Measurements from ENCODE around the gene KCND3. TPM values are rescaled to one million over a fixed set of nuclear protein-coding genes. Genes with fewer than 3 reads are reported as not detected.

KCND3 gene
- total RNA-seq, 1 experiment from 2014 or later: not detected

DNA sequence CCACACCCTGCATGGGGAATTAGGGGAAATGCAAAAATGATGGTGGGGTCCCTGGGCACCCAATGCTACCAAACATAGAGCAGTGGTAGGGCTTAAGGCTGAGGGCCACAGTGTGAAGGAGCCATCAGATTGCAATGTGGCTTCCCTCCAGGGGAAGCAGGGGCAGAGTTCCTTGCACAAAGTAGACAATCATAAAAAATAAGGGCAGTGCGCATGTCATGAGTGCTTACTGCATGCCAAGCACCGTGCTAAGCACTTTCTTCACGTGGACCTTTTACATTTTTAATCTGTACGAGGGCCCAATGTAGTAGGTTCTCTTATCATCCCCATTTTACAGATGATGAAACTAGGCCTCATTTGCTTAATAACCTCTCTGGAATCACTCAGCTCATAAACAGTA lies 177.2 kb downstream of the KCND3 start:
- no TSS peak for BruUV-seq (replicated peaks)
- intact Hi-C loops (cut with micrococcal nuclease): no loop called here
- no peaks in the 10 kb centered on the region for H3K9me3 Mint-ChIP-seq (ENCODE audit: unreplicated experiment)
- CTCF ChIA-PET: interaction anchor here (0.6 kb wide), 1 partner anchor 559 kb away, joined by 3 read pairs; no protein-coding TSS in a partner anchor
- POLR2A ChIA-PET: no interaction called here
- no peaks in the 10 kb centered on the region for H3K4me1 Mint-ChIP-seq (ENCODE audit: insufficient read depth, unreplicated experiment)
- H3K4me3 Mint-ChIP-seq (ENCODE audit: unreplicated experiment): no peak overlapping the region
- no peaks in the 10 kb centered on the region for H3K36me3 Mint-ChIP-seq (ENCODE audit: insufficient read depth, unreplicated experiment)
- no peak overlapping the region for H3K27ac Mint-ChIP-seq (ENCODE audit: low read depth, unreplicated experiment)
- peaks cover under 1% of the 10 kb centered on the region for H3K27me3 Mint-ChIP-seq (ENCODE audit: insufficient read depth, unreplicated experiment)
- no peak for DNase-seq (ENCODE audit: unreplicated experiment)
- TF ChIP-seq, protein P1, sequence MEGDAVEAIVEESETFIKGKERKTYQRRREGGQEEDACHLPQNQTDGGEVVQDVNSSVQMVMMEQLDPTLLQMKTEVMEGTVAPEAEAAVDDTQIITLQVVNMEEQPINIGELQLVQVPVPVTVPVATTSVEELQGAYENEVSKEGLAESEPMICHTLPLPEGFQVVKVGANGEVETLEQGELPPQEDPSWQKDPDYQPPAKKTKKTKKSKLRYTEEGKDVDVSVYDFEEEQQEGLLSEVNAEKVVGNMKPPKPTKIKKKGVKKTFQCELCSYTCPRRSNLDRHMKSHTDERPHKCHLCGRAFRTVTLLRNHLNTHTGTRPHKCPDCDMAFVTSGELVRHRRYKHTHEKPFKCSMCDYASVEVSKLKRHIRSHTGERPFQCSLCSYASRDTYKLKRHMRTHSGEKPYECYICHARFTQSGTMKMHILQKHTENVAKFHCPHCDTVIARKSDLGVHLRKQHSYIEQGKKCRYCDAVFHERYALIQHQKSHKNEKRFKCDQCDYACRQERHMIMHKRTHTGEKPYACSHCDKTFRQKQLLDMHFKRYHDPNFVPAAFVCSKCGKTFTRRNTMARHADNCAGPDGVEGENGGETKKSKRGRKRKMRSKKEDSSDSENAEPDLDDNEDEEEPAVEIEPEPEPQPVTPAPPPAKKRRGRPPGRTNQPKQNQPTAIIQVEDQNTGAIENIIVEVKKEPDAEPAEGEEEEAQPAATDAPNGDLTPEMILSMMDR (IDR thresholded peaks at IDR 0.05; ENCODE audit: unreplicated experiment): no peak

DNA sequence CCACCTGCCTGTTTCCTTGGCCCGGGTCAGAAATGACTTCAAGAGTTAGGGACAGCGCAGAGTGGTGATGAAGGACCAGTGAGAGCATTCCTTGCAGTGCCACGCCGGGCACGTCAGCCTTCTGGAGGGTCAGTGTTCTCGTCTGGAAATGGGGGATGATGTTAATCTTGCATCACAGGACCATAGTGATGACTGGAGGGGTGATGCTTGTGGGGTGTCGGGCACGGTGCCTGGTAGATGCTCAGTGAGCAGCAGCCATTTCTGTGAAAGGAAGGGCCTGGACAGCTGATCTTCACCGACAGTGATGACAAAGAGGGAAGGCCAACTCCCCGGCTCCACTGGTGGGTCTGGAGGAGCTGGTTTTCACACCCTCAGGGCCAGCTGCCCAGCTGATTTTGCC lies 177.6 kb downstream of the KCND3 start:
- Mint-ChIP-seq H3K27me3 (ENCODE audit: insufficient read depth, unreplicated experiment) (peaks cover 5% of the 10 kb centered on the region), H3K27ac (ENCODE audit: low read depth, unreplicated experiment) (no peak overlapping the region), H3K4me1 (ENCODE audit: insufficient read depth, unreplicated experiment) (no peaks in the 10 kb centered on the region), H3K4me3 (ENCODE audit: unreplicated experiment) (no peak overlapping the region), H3K9me3 (ENCODE audit: unreplicated experiment) (no peaks in the 10 kb centered on the region), H3K36me3 (ENCODE audit: insufficient read depth, unreplicated experiment) (no peaks in the 10 kb centered on the region)
- POLR2A ChIA-PET: no interaction called here
- CTCF ChIA-PET: interaction anchor here (0.6 kb wide), 1 partner anchor 559 kb away, joined by 3 read pairs; no protein-coding TSS in a partner anchor
- DNase-seq (ENCODE audit: unreplicated experiment): no peak
- TF ChIP-seq, protein P1 (IDR thresholded peaks at IDR 0.05; ENCODE audit: unreplicated experiment): no peak
- intact Hi-C loops (cut with micrococcal nuclease): no loop called here
- no TSS peak for BruUV-seq (replicated peaks)

DNA sequence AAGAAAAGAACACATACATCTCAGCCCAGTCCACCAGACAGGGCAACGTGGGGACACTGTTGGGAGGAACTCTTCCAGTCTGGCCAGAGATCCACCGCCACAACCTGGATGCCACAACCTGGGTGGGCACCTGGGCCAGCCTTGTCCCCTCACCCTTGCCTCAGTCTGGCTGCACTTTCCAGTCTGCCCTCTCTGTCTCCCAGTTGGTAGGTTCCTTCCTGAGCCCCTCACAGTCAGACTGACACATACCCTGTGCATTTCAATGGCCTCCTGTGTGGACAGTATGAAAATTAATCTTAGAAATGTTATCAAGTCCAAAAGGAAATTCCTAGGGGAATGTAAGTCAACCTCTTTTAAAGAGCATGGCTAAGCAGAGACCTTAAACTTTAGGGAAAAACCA lies 184.2 kb downstream of the KCND3 start:
- intact Hi-C loops (cut with micrococcal nuclease): no loop called here
- TF ChIP-seq, protein P1 (IDR thresholded peaks at IDR 0.05; ENCODE audit: unreplicated experiment): no peak
- no TSS peak for BruUV-seq (replicated peaks)
- no peak for DNase-seq (ENCODE audit: unreplicated experiment)
- ChIA-PET CTCF (no interaction called here), POLR2A (no interaction called here)
- Mint-ChIP-seq H3K27me3 (ENCODE audit: insufficient read depth, unreplicated experiment) (peaks cover 40% of the 10 kb centered on the region), H3K4me3 (ENCODE audit: unreplicated experiment) (no peak overlapping the region), H3K36me3 (ENCODE audit: insufficient read depth, unreplicated experiment) (no peaks in the 10 kb centered on the region), H3K27ac (ENCODE audit: low read depth, unreplicated experiment) (no peak overlapping the region), H3K9me3 (ENCODE audit: unreplicated experiment) (no peaks in the 10 kb centered on the region), H3K4me1 (ENCODE audit: insufficient read depth, unreplicated experiment) (no peaks in the 10 kb centered on the region)

DNA sequence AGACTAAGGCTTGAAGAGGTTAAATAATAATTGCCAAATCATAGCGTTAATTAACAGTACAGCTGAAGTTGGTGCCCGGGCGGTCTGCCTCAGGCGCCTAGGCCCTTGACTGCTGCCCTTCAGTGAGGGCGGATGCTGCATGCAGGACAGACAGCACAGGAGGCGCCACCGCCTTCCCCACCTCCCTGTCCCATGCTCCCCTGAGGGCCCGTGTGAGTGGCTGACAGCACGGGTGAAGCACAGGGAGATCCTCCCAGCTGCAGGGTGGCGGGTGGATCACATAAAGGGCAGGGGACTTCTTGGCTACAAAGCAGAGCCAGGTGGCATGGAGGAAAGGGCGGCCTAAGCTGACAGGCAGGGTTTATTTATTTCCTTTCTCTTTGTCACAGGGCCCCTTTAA lies 184.7 kb downstream of the KCND3 start:
- no TSS peak for BruUV-seq (replicated peaks)
- ChIA-PET CTCF (no interaction called here), POLR2A (no interaction called here)
- Mint-ChIP-seq H3K9me3 (ENCODE audit: unreplicated experiment) (no peaks in the 10 kb centered on the region), H3K4me3 (ENCODE audit: unreplicated experiment) (no peak overlapping the region), H3K4me1 (ENCODE audit: insufficient read depth, unreplicated experiment) (no peaks in the 10 kb centered on the region), H3K27me3 (ENCODE audit: insufficient read depth, unreplicated experiment) (peaks cover 40% of the 10 kb centered on the region), H3K27ac (ENCODE audit: low read depth, unreplicated experiment) (no peak overlapping the region), H3K36me3 (ENCODE audit: insufficient read depth, unreplicated experiment) (no peaks in the 10 kb centered on the region)
- TF ChIP-seq, protein P1 (IDR thresholded peaks at IDR 0.05; ENCODE audit: unreplicated experiment): no peak
- intact Hi-C loops (cut with micrococcal nuclease): no loop called here
- DNase-seq (ENCODE audit: unreplicated experiment): no peak

Measured in MCF 10A (cell line).